Measurements from ENCODE around the gene PTPN23. TPM values are rescaled to one million over a fixed set of nuclear protein-coding genes. Genes with fewer than 3 reads are reported as not detected.

PTPN23 gene
- polyA plus RNA-seq, 3 donors = 1.2 to 13.7 (median 1.3) TPM

DNA sequence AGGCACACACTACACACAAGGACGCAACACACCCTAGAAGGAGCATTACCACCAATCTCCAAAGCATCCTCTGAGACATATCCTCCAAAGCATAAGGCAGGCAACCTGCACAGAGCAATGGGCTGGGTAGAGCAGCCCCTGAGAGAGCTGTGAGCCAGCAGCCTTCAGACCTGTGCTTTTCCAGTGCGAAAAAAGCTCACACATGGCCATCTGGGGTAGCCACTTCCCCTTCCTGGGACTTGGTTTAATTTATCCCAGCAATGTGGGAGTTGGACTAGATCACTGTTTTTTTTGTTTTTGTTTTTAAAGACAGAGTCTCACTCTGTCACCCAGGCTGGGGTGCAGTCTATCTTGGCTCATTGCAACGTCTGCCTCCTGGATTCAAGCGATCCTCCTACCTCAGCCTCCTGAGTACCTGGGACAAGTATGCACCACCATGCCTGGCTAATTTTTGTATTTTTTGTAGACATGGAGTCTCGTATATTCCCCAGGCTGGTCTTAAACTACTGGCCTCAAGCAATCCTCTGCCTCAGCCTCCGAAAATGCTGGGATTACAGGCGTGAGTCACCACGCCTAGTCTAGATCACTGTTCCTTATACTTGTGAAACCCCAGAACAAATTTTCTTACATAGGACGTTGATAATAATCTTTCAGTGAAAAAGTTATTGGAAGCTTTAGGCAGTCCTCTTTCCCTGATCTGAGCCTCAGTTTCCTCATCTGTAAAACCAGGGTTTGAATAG is 18.9 kb downstream of the PTPN23 start:
- Mint-ChIP-seq H3K27me3 (ENCODE audit: low read depth in 3 of 3) (peaks cover 0 to 3% (median 1%) of the 10 kb centered on the region in 3 donors), H3K4me1 (peaks cover 2% of the 10 kb centered on the region), H3K4me3 (no peak overlapping the region), H3K36me3 (peaks cover 46 to 77% of the 10 kb centered on the region in 2 donors), H3K9me3 (peaks cover 0 to 2% (median 0%) of the 10 kb centered on the region in 7 donors), H3K27ac (peak overlapping the region in 1 of 7 donors; percentile 15)
- Histone ChIP-seq H4K20me1 (ENCODE audit: insufficient read depth, low read length) (peaks cover 82% of the 10 kb centered on the region), H3K79me2 (ENCODE audit: insufficient read depth, low read length) (peaks cover 52% of the 10 kb centered on the region), H2AFZ (ENCODE audit: insufficient read depth, low read depth, low read length, poor library complexity, severe bottlenecking) (no peak overlapping the region), H3K9me3 (replicated peaks in 1 of 2; ENCODE audit: control insufficient read depth in 1 of 2, insufficient read depth in 1 of 2, low read length in 2 of 2) (no peaks in the 10 kb centered on the region), H3K4me3 (replicated peaks in 1 of 3; ENCODE audit: low read depth in 2 of 3, low read length in 3 of 3) (no peak overlapping the region), H3K9ac (ENCODE audit: insufficient read depth, low read length, poor library complexity, severe bottlenecking) (no peak overlapping the region), H3K27ac (ENCODE audit: low read depth in 1 of 2, low read length in 2 of 2) (no peak overlapping the region), H3K27me3 (ENCODE audit: control insufficient read depth in 2 of 2, insufficient read depth in 2 of 2, low read length in 2 of 2) (no peaks in the 10 kb centered on the region), H3K4me2 (replicated peaks; ENCODE audit: extremely low read depth, low read length, poor library complexity, severe bottlenecking) (no peak overlapping the region), H3K4me1 (ENCODE audit: control insufficient read depth in 1 of 2, insufficient read depth in 2 of 2, low read length in 2 of 2) (no peaks in the 10 kb centered on the region), H3K36me3 (replicated peaks in 1 of 2; ENCODE audit: control insufficient read depth in 1 of 2, insufficient read depth in 2 of 2, low read length in 2 of 2) (peaks cover 35 to 84% of the 10 kb centered on the region in 2 donors)
- no peak for DNase-seq
- intact Hi-C loops (cut with micrococcal nuclease) = no loop called here
- WGBS (ENCODE audit: insufficient coverage) = 90% methylated on average over 2 of the region's 9 CpGs
- TF ChIP-seq, protein P1, sequence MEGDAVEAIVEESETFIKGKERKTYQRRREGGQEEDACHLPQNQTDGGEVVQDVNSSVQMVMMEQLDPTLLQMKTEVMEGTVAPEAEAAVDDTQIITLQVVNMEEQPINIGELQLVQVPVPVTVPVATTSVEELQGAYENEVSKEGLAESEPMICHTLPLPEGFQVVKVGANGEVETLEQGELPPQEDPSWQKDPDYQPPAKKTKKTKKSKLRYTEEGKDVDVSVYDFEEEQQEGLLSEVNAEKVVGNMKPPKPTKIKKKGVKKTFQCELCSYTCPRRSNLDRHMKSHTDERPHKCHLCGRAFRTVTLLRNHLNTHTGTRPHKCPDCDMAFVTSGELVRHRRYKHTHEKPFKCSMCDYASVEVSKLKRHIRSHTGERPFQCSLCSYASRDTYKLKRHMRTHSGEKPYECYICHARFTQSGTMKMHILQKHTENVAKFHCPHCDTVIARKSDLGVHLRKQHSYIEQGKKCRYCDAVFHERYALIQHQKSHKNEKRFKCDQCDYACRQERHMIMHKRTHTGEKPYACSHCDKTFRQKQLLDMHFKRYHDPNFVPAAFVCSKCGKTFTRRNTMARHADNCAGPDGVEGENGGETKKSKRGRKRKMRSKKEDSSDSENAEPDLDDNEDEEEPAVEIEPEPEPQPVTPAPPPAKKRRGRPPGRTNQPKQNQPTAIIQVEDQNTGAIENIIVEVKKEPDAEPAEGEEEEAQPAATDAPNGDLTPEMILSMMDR (IDR thresholded peaks at IDR 0.05) = no peak

DNA sequence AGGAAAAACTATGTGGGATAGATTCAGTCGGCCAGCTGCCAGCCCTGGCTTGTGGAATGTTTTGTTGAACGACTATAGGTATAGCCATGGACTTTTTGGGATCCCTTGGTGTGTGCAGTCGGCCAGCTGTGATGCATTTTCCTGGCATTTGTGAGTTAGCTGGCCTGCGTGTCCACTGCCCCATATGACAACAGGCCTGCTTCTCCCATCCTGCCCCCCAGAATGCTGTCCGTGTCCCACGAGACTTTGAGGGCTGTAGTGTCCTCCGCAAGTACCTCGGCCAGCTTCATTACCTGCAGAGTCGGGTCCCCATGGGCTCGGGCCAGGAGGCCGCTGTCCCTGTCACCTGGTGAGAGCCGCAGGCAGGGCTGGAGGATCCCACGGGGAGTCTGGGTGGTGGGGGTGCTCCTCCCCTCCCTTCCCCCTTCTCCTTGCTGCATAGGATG is 23.6 kb downstream of the PTPN23 start:
- H3K36me3 ChIP-seq (replicated peaks in 1 of 2; ENCODE audit: control insufficient read depth in 1 of 2, insufficient read depth in 2 of 2, low read length in 2 of 2) = peaks cover 55 to 84% of the 10 kb centered on the region in 2 donors

More for the DNA sequence above, 23.6 kb downstream of the PTPN23 start:
- 87% methylated on average over 3 of the region's 13 CpGs for WGBS (ENCODE audit: insufficient coverage)
- no peak overlapping the region for H3K27ac ChIP-seq (ENCODE audit: low read depth in 1 of 2, low read length in 2 of 2)
- H3K9ac ChIP-seq (ENCODE audit: insufficient read depth, low read length, poor library complexity, severe bottlenecking) = no peak overlapping the region
- H3K4me1 ChIP-seq (ENCODE audit: control insufficient read depth in 1 of 2, insufficient read depth in 2 of 2, low read length in 2 of 2) = peaks cover 9 to 12% of the 10 kb centered on the region in 2 donors
- peaks cover 69% of the 10 kb centered on the region for H4K20me1 ChIP-seq (ENCODE audit: insufficient read depth, low read length)
- H3K4me1 Mint-ChIP-seq = peaks cover 12% of the 10 kb centered on the region
- H3K4me3 Mint-ChIP-seq = no peak overlapping the region
- intact Hi-C loops (cut with micrococcal nuclease) = no loop called here
- no peak overlapping the region for H3K4me3 ChIP-seq (replicated peaks in 1 of 3; ENCODE audit: low read depth in 2 of 3, low read length in 3 of 3)
- H3K9me3 Mint-ChIP-seq = peaks cover 0 to 3% (median 0%) of the 10 kb centered on the region in 7 donors
- H3K27ac Mint-ChIP-seq = no peak overlapping the region
- no peak overlapping the region for H2AFZ ChIP-seq (ENCODE audit: insufficient read depth, low read depth, low read length, poor library complexity, severe bottlenecking)
- H3K36me3 Mint-ChIP-seq = peaks cover 50 to 73% of the 10 kb centered on the region in 2 donors
- DNase-seq = no peak
- H3K27me3 ChIP-seq (ENCODE audit: control insufficient read depth in 2 of 2, insufficient read depth in 2 of 2, low read length in 2 of 2) = no peaks in the 10 kb centered on the region
- no peaks in the 10 kb centered on the region for H3K9me3 ChIP-seq (replicated peaks in 1 of 2; ENCODE audit: control insufficient read depth in 1 of 2, insufficient read depth in 1 of 2, low read length in 2 of 2)
- H3K79me2 ChIP-seq (ENCODE audit: insufficient read depth, low read length) = peaks cover 22% of the 10 kb centered on the region
- TF ChIP-seq, protein P1 (IDR thresholded peaks at IDR 0.05) = no peak
- H3K27me3 Mint-ChIP-seq (ENCODE audit: low read depth in 3 of 3) = peaks cover 0 to 1% (median 0%) of the 10 kb centered on the region in 3 donors
- H3K4me2 ChIP-seq (replicated peaks; ENCODE audit: extremely low read depth, low read length, poor library complexity, severe bottlenecking) = no peak overlapping the region
